H1 (cell line): Measurements from ENCODE around the gene BRCA2. TPM values are rescaled to one million over a fixed set of nuclear protein-coding genes. Genes with fewer than 3 reads are reported as not detected.
A peak's percentile ranks its signal among the peaks of the same experiment; 100 is the strongest.

ENCODE experiments used
- CTCF ChIA-PET: fragments of 300-600 bp; sonication (Branson Sonifier 250); formaldehyde crosslinking; loops from one replicate; lab custom pipeline; 2021; ENCODE audit not compliant: partially characterized antibody; lab: Charles Lee
- POLR2A ChIA-PET: fragments of 300-600 bp; sonication (Branson Sonifier 250); formaldehyde crosslinking; loops from one replicate; lab custom pipeline; 2021; ENCODE audit warnings: inconsistent platforms; ENCODE audit not compliant: partially characterized antibody; lab: Charles Lee
- DNase-seq, 2 experiments: peaks; one replicate each; pipeline versions ENCODE4 v3.0.0 to v3.0.0-alpha.2; 2010 to 2022; ENCODE audit warnings: low spot score in 2 of 2, low read depth in 1 of 2, mixed read lengths in 1 of 2
- FAIRE-seq: peaks from 2 replicates; lab custom pipeline; 2011; peaks lifted over from hg19 to GRCh38; lab: Jason Lieb, UNC
- H2AFZ ChIP-seq: 2 replicates; pipeline ENCODE4 v1.8.1; 2012; ENCODE audit warnings: low read length, inconsistent platforms
- H2AK5ac ChIP-seq: 2 replicates; pipeline ENCODE4 v1.6.1; 2013; ENCODE audit warnings: low read depth, low read length
- H2BK120ac ChIP-seq: replicated peaks from 2 replicates; pipeline ENCODE3; 2013; ENCODE audit warnings: low read depth, low read length, inconsistent platforms
- H2BK12ac ChIP-seq: 2 replicates; pipeline ENCODE4 v1.6.1; 2013; ENCODE audit warnings: low read depth, low read length
- H2BK15ac ChIP-seq: 2 replicates; pipeline ENCODE4 v1.6.1; 2013; ENCODE audit warnings: low read length
- H2BK20ac ChIP-seq: 2 replicates; pipeline ENCODE4 v1.6.1; 2013; ENCODE audit warnings: low read length
- H2BK5ac ChIP-seq: 2 replicates; pipeline ENCODE4 v1.6.1; 2013; ENCODE audit warnings: low read depth, low read length
- H3K14ac ChIP-seq: 2 replicates; pipeline ENCODE4 v1.6.1; 2013; ENCODE audit warnings: inconsistent platforms; ENCODE audit not compliant: insufficient read length
- H3K18ac ChIP-seq: 2 replicates; pipeline ENCODE4 v1.6.1; 2013; ENCODE audit warnings: low read length; ENCODE audit errors: extremely low read depth
- H3K23ac ChIP-seq: 2 replicates; pipeline ENCODE4 v1.6.1; 2013; ENCODE audit warnings: inconsistent platforms; ENCODE audit not compliant: insufficient read length
- H3K23me2 ChIP-seq: 2 replicates; pipeline ENCODE4 v1.6.1; 2013; ENCODE audit warnings: low read depth, low read length
- H3K27ac ChIP-seq: 2 replicates; pipeline ENCODE4 v1.6.1; 2011; ENCODE audit warnings: low read depth, low read length, inconsistent platforms
- H3K27me3 ChIP-seq, 4 experiments: replicated peaks in 1 of 4; 1 replicate in 1 of 4; 2 replicates in 3 of 4; pipeline versions ENCODE4 v1.6.1 to v1.8.1; 2011 to 2013; ENCODE audit warnings: low read length in 3 of 4, mild to moderate bottlenecking in 3 of 4, inconsistent platforms in 2 of 4, mixed read lengths in 2 of 4, moderate library complexity in 1 of 4; ENCODE audit not compliant: control insufficient read depth in 3 of 4, insufficient read depth in 3 of 4; ENCODE audit errors: extremely low read depth in 1 of 4
- H3K36me3 ChIP-seq, 4 experiments: 2 replicates each; pipeline versions ENCODE4 v1.6.1 to v1.8.1; 2011 to 2013; ENCODE audit warnings: mild to moderate bottlenecking in 4 of 4, low read length in 3 of 4, moderate library complexity in 2 of 4, control low read depth in 1 of 4, inconsistent platforms in 1 of 4; ENCODE audit not compliant: insufficient read depth in 4 of 4, control insufficient read depth in 2 of 4
- H3K4ac ChIP-seq: replicated peaks from 2 replicates; pipeline ENCODE3; 2013; ENCODE audit warnings: low read length, low read depth, mixed read lengths, inconsistent platforms; ENCODE audit not compliant: insufficient read length
- H3K4me1 ChIP-seq, 4 experiments: replicated peaks in 1 of 4; 1 replicate in 1 of 4; 2 replicates in 3 of 4; pipeline versions ENCODE4 v1.6.1 to v1.8.1; 2011 to 2013; ENCODE audit warnings: low read length in 3 of 4, inconsistent platforms in 2 of 4, mixed read lengths in 1 of 4; ENCODE audit not compliant: insufficient read depth in 4 of 4, control insufficient read depth in 3 of 4
- H3K4me2 ChIP-seq, 2 experiments: 2 replicates each; pipeline versions ENCODE4 v1.6.1 to v1.8.1; 2011 to 2013; ENCODE audit warnings: low read depth in 2 of 2, low read length in 2 of 2, control low read depth in 1 of 2, inconsistent platforms in 1 of 2, mild to moderate bottlenecking in 1 of 2; ENCODE audit not compliant: insufficient read depth in 1 of 2
- H3K4me3 ChIP-seq, 4 experiments: fragments of 200-600, 300-600 bp in 1 of 4; sonication (generic), shearing (Covaris generic), sonication (Bioruptor Twin) in 1 of 4; 2 replicates each; pipeline versions ENCODE4 v1.5.1 to v1.8.1; 2011 to 2016; ENCODE audit warnings: low read length in 4 of 4, low read depth in 3 of 4, control low read depth in 2 of 4, inconsistent platforms in 2 of 4, mild to moderate bottlenecking in 2 of 4, mixed read lengths in 1 of 4, moderate library complexity in 1 of 4; ENCODE audit not compliant: insufficient read depth in 2 of 4; ENCODE audit errors: extremely low read depth in 1 of 4
- H3K56ac ChIP-seq: replicated peaks from 2 replicates; pipeline ENCODE3; 2013; ENCODE audit warnings: low read depth, mild to moderate bottlenecking, mixed read lengths, low read length, inconsistent platforms; ENCODE audit not compliant: insufficient read length
- H3K79me1 ChIP-seq: 2 replicates; pipeline ENCODE4 v1.6.1; 2013; ENCODE audit warnings: low read depth, low read length, control low read depth
- H3K79me2 ChIP-seq, 2 experiments: 2 replicates each; pipeline versions ENCODE4 v1.6.1 to v1.8.1; 2012 to 2013; ENCODE audit warnings: low read length in 2 of 2, mild to moderate bottlenecking in 2 of 2, inconsistent platforms in 1 of 2; ENCODE audit not compliant: insufficient read depth in 2 of 2, control insufficient read depth in 1 of 2
- H3K9ac ChIP-seq, 4 experiments: replicated peaks in 1 of 4; 1 replicate in 1 of 4; 2 replicates in 3 of 4; pipeline versions ENCODE4 v1.6.1 to v1.8.1; 2011 to 2013; ENCODE audit warnings: low read depth in 3 of 4, low read length in 3 of 4, control low read depth in 2 of 4, mild to moderate bottlenecking in 2 of 4, moderate library complexity in 2 of 4, inconsistent platforms in 1 of 4; ENCODE audit errors: extremely low read depth in 1 of 4
- H3K9me3 ChIP-seq, 2 experiments: 2 replicates each; pipeline versions ENCODE4 v1.6.1 to v1.8.1; 2012 to 2013; ENCODE audit warnings: mild to moderate bottlenecking in 2 of 2, moderate library complexity in 2 of 2, control low read depth in 1 of 2, inconsistent platforms in 1 of 2, low read depth in 1 of 2, low read length in 1 of 2, mixed read lengths in 1 of 2; ENCODE audit not compliant: insufficient read depth in 2 of 2
- H4K20me1 ChIP-seq, 2 experiments: replicated peaks in 1 of 2; 2 replicates each; pipeline versions ENCODE3 to v1.8.1; 2011 to 2013; ENCODE audit warnings: inconsistent platforms in 2 of 2, low read length in 2 of 2, mild to moderate bottlenecking in 1 of 2; ENCODE audit not compliant: insufficient read depth in 2 of 2, control insufficient read depth in 1 of 2
- H4K5ac ChIP-seq: 2 replicates; pipeline ENCODE4 v1.6.1; 2013; ENCODE audit warnings: low read length, low read depth, mixed read lengths, inconsistent platforms; ENCODE audit not compliant: insufficient read length
- H4K8ac ChIP-seq: 2 replicates; pipeline ENCODE4 v1.8.0; 2013; ENCODE audit warnings: mild to moderate bottlenecking, moderate library complexity, low read length, inconsistent platforms; ENCODE audit not compliant: insufficient read depth; ENCODE audit errors: extremely low read depth
- H4K91ac ChIP-seq: replicated peaks from 2 replicates; pipeline ENCODE3; 2013; ENCODE audit warnings: low read length, mixed read lengths, inconsistent platforms; ENCODE audit not compliant: insufficient read length
- ASH2L ChIP-seq: fragments of 200-600, 300-600 bp; sonication (generic); IDR thresholded peaks from one replicate; pipeline ENCODE4 v1.7.1; 2017; ENCODE audit warnings: low read length
- SP1 ChIP-seq: IDR thresholded peaks from 2 replicates; pipeline ENCODE4 v1.6.1; 2011; ENCODE audit warnings: low read depth, low read length
- TAF1 ChIP-seq: IDR thresholded peaks from 2 replicates; pipeline ENCODE4 v1.6.1; 2011; ENCODE audit warnings: mild to moderate bottlenecking, low read depth, low read length
- WGBS, 2 experiments: shearing (Covaris generic) in 1 of 2; methylation state at CpG; one replicate each; pipeline versions ENCODE4 v1.1.6 to v1.1.7; 2013 to 2015; ENCODE audit warnings: low lambda C conversion rate in 2 of 2, mixed read lengths in 2 of 2, inconsistent platforms in 1 of 2, low coverage in 1 of 2, missing lambda C conversion rate in 1 of 2; ENCODE audit not compliant: insufficient replicate concordance in 2 of 2, insufficient coverage in 1 of 2, insufficient read length in 1 of 2; ENCODE audit errors: extremely low coverage in 1 of 2, missing lambda C conversion rate in 1 of 2; 5-methylcytosine and 5-hydroxymethylcytosine counted together
- long read RNA-seq, 2 experiments: library from RNA in 1 of 2; library from capped mRNA in 1 of 2; stranded (forward); transcript quantifications; one replicate each; pipeline ENCODE4 v2.0.0, GENCODE V29; 2021; ENCODE audit warnings: inconsistent platforms in 1 of 2
- polyA minus RNA-seq, 3 experiments: library from RNA; depleted of rRNA, polyadenylated mRNA; stranded (reverse); fragments of >200 nt; gene quantifications; 1 replicate in 2 of 3; 2 replicates in 1 of 3; pipeline ENCODE4 v1.2.3, GENCODE V29; 2011
- polyA plus RNA-seq, 7 experiments: library from polyadenylated mRNA; depleted of rRNA in 3 of 7; stranded (reverse) in 5 of 7; unstranded in 2 of 7; fragments of >200 nt in 5 of 7; fragments of 200-250 nt in 2 of 7; gene quantifications; 1 replicate in 5 of 7; 2 replicates in 1 of 7; 4 replicates in 1 of 7; pipeline versions ENCODE4 v1.2.1 to v1.2.3, GENCODE V29; 2011 to 2013; ENCODE audit warnings: missing spikeins in 2 of 7, mixed read lengths in 2 of 7
- total RNA-seq: library from RNA; stranded (reverse); fragmentation: NEBNext Ultra II Directional; extraction: Animal tissue kit (Norgen Biotek cat#: 25700); gene quantifications from 2 replicates; pipeline ENCODE4 v1.2.1, GENCODE V29; 2021

BRCA2 gene, protein sequence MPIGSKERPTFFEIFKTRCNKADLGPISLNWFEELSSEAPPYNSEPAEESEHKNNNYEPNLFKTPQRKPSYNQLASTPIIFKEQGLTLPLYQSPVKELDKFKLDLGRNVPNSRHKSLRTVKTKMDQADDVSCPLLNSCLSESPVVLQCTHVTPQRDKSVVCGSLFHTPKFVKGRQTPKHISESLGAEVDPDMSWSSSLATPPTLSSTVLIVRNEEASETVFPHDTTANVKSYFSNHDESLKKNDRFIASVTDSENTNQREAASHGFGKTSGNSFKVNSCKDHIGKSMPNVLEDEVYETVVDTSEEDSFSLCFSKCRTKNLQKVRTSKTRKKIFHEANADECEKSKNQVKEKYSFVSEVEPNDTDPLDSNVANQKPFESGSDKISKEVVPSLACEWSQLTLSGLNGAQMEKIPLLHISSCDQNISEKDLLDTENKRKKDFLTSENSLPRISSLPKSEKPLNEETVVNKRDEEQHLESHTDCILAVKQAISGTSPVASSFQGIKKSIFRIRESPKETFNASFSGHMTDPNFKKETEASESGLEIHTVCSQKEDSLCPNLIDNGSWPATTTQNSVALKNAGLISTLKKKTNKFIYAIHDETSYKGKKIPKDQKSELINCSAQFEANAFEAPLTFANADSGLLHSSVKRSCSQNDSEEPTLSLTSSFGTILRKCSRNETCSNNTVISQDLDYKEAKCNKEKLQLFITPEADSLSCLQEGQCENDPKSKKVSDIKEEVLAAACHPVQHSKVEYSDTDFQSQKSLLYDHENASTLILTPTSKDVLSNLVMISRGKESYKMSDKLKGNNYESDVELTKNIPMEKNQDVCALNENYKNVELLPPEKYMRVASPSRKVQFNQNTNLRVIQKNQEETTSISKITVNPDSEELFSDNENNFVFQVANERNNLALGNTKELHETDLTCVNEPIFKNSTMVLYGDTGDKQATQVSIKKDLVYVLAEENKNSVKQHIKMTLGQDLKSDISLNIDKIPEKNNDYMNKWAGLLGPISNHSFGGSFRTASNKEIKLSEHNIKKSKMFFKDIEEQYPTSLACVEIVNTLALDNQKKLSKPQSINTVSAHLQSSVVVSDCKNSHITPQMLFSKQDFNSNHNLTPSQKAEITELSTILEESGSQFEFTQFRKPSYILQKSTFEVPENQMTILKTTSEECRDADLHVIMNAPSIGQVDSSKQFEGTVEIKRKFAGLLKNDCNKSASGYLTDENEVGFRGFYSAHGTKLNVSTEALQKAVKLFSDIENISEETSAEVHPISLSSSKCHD (N-terminal part only)
- total RNA-seq (22.2 and 24.9 TPM in 2 replicates), polyA plus RNA-seq (2011; rRNA removed) (2.1 and 4.2 TPM in 2 replicates), polyA minus RNA-seq (2011; rRNA and poly(A)+ RNA removed) (14.3 and 22.5 TPM in 2 replicates)
- 5.1 TPM for polyA plus RNA-seq (2011; cell fraction: cytosol; rRNA removed)
- polyA plus RNA-seq (2011; cell fraction: nucleus; rRNA removed) = 7.2 TPM
- 8.1 to 12.7 TPM (median 10.7 TPM) in 4 replicates for polyA plus RNA-seq (2012, experiment 1 of 2)
- 0.58 TPM for polyA plus RNA-seq (2012, experiment 2 of 2)
- polyA plus RNA-seq (2013, experiment 1 of 2) = 10.9 TPM
- 11.4 TPM for polyA plus RNA-seq (2013, experiment 2 of 2)
- polyA minus RNA-seq (2011; cell fraction: cytosol; rRNA and poly(A)+ RNA removed) = 7.6 TPM
- polyA minus RNA-seq (2011; cell fraction: nucleus; rRNA and poly(A)+ RNA removed) = 23.7 TPM
- long read RNA-seq, experiment 1, partial matches to known transcripts = 1 of 2 reads
- long read RNA-seq, experiment 1, other reads (novel, unspliced or antisense) = 1 of 2 reads
- long read RNA-seq, experiment 2, partial matches to known transcripts = 7 of 9 reads
- long read RNA-seq, experiment 2, other reads (novel, unspliced or antisense) = 2 of 9 reads

- ChIA-PET CTCF (interaction anchor here (0.6 to 1.4 kb wide), 6 partner anchors 43 to 470 kb away, joined by 3 to 9 read pairs (median 4); no protein-coding TSS in a partner anchor), POLR2A (interaction anchor here (0.7 to 2.3 kb wide), 33 partner anchors 9 to 369 kb away, joined by 3 to 12 read pairs (median 4); partner anchors contain the start of gene FRY)
- peak within 1 kb of the TSS; percentile 96 for H4K8ac ChIP-seq
- no peaks in the 10 kb centered on the region for H3K9me3 ChIP-seq
- H3K4me3 ChIP-seq = peak within 1 kb of the TSS; percentile 60 to 69 (median 64)
- no peak within 1 kb of the TSS; the same call in 1 of the 2 replicates for H2BK12ac ChIP-seq
- peak within 1 kb of the TSS; percentile 90 to 97 for H3K4me2 ChIP-seq
- H3K9ac ChIP-seq = peak within 1 kb of the TSS; percentile 83 to 96 (median 94)
- DNase-seq (peak; percentile 68 to 90), FAIRE-seq (no peak)
- H3K14ac ChIP-seq = no peak within 1 kb of the TSS
- no peak within 1 kb of the TSS; the same call in 1 of the 2 replicates for H2BK15ac ChIP-seq
- H3K4me1 ChIP-seq = peaks cover 0 to 5% (median under 1%) of the 10 kb centered on the region in 4 experiments; a peak in 5 of 7 replicates
- H3K79me1 ChIP-seq = no peaks in the 10 kb centered on the region
- peak within 1 kb of the TSS; percentile 87 for H2BK5ac ChIP-seq
- WGBS, 2 experiments = 1% methylated on average over 60 of the region's 60 CpGs; no CpG with 5 or more reads in 1 of the 2 experiments
- no peaks in the 10 kb centered on the region for H4K20me1 ChIP-seq
- H3K18ac ChIP-seq = peak within 1 kb of the TSS; percentile 84
- H3K4ac ChIP-seq = peak within 1 kb of the TSS; percentile 89
- H4K5ac ChIP-seq = peak within 1 kb of the TSS; percentile 89
- no peaks in the 10 kb centered on the region for H3K79me2 ChIP-seq
- no peak within 1 kb of the TSS for H2AK5ac ChIP-seq
- H3K27ac ChIP-seq = peak within 1 kb of the TSS; percentile 93
- H2BK120ac ChIP-seq = peak within 1 kb of the TSS; percentile 50
- no peaks in the 10 kb centered on the region for H3K27me3 ChIP-seq
- no peak within 1 kb of the TSS for H3K23ac ChIP-seq
- no peak within 1 kb of the TSS for H2BK20ac ChIP-seq
- H3K23me2 ChIP-seq = peaks cover 10% of the 10 kb centered on the region
- H3K36me3 ChIP-seq = peaks cover 0 to 10% (median 3%) of the 10 kb centered on the region in 4 experiments; a peak in 4 of 8 replicates
- H4K91ac ChIP-seq = peak within 1 kb of the TSS; percentile 83
- H3K56ac ChIP-seq = peak within 1 kb of the TSS; percentile 91
- peak within 1 kb of the TSS; percentile 93 for H2AFZ ChIP-seq
- TF ChIP-seq ASH2L = peak; percentile 75
- peak; percentile 82 for TF ChIP-seq TAF1
- 0 out of 2 replicates have a peak, but pooled peaks have one; percentile 20 for TF ChIP-seq SP1
Measured at GRCh38 chr13:32315238-32316027, at the start of gene BRCA2, which contains the start of gene ZAR1L. BRCA2 (plus strand) TSS chr13:32315508; CDS start chr13:32316461, 953 bp downstream. ZAR1L (minus strand) TSS chr13:32315363; CDS start chr13:32311925, 3,438 bp downstream.
